Tibial artery (tissue), 4 donors: Measurements from ENCODE around the gene PPP2R1B.

Experiments used
- DNase-seq, 2 donors: peaks; one replicate each; pipeline ENCODE4 v3.0.0-alpha.2; 2019
- H3K27ac ChIP-seq, 2 donors: fragments of 200-600 bp; sonication (generic) in 1 of 2; 1 replicate in 1 of 2; 2 replicates in 1 of 2; pipeline ENCODE4 v1.5.1; 2018 to 2019; ENCODE audit warnings: mild to moderate bottlenecking in 1 of 2
- H3K27me3 ChIP-seq, 2 donors: fragments of 200-600 bp; sonication (generic) in 1 of 2; one replicate each; pipeline versions ENCODE4 v1.5.1 to v1.6.0; 2016 to 2019
- H3K36me3 ChIP-seq, 3 donors: fragments of 200-600 bp; sonication (generic) in 2 of 3; one replicate each; pipeline ENCODE4 v1.5.1; 2016 to 2019; ENCODE audit warnings: mild to moderate bottlenecking in 2 of 3
- H3K4me1 ChIP-seq, 4 donors: fragments of 200-600 bp; sonication (generic) in 2 of 4; 1 replicate in 3 of 4; 2 replicates in 1 of 4; pipeline ENCODE4 v1.5.1; 2016 to 2019
- H3K4me3 ChIP-seq, 2 donors: fragments of 200-600 bp; sonication (generic) in 1 of 2; 1 replicate in 1 of 2; 2 replicates in 1 of 2; pipeline ENCODE4 v1.5.1; 2018 to 2019; ENCODE audit warnings: mild to moderate bottlenecking in 2 of 2
- H3K9me3 ChIP-seq, 3 donors: fragments of 200-600 bp; sonication (generic) in 1 of 3; one replicate each; pipeline ENCODE4 v1.5.1; 2016 to 2019
- CTCF ChIP-seq, 2 experiments: fragments of 200-600 bp in 1 of 2; fragments of 450-650 bp in 1 of 2; IDR thresholded peaks; one replicate each; pipeline ENCODE4 v1.5.1; 2017 to 2019; ENCODE audit warnings: antibody characterized with exemption in 2 of 2, mild to moderate bottlenecking in 1 of 2, moderate library complexity in 1 of 2
- intact Hi-C: fragments of 100-400 bp; cut with DNase I; formaldehyde crosslinking; loops from one replicate; pipeline ENCODE4 v1.15.0; 2023; ENCODE audit warnings: low total_unique reads

The PPP2R1B gene

GRCh38 chr11:111702623-111703022, 63.6 kb downstream of the PPP2R1B start:
- intact Hi-C loops, result no loop called here
- Histone ChIP-seq H3K9me3 (no peaks in the 10 kb centered on the region), H3K36me3 (peaks cover 25 to 34% (median 34%) of the 10 kb centered on the region in 3 donors), H3K27me3 (no peaks in the 10 kb centered on the region), H3K4me3 (no peak overlapping the region), H3K27ac (no peak overlapping the region), H3K4me1 (no peaks in the 10 kb centered on the region)
- DNase-seq, result no peak
- no peak for TF ChIP-seq CTCF (IDR thresholded peaks at IDR 0.05)

GRCh38 chr11:111700162-111700561, 66.0 kb downstream of the PPP2R1B start:
- Histone ChIP-seq H3K36me3 (peaks cover 20 to 28% (median 20%) of the 10 kb centered on the region in 3 donors), H3K27ac (no peak overlapping the region), H3K4me3 (no peak overlapping the region), H3K9me3 (no peaks in the 10 kb centered on the region), H3K4me1 (peaks cover 0 to under 1% (median 0%) of the 10 kb centered on the region in 4 donors), H3K27me3 (no peaks in the 10 kb centered on the region)
- DNase-seq, result no peak
- intact Hi-C loops, result no loop called here
- no peak for TF ChIP-seq CTCF (IDR thresholded peaks at IDR 0.05)

- Histone ChIP-seq H3K27me3 (no peaks in the 10 kb centered on the region), H3K4me1 (peaks cover 0 to 5% (median 0%) of the 10 kb centered on the region in 4 donors), H3K36me3 (peaks cover 15 to 23% (median 15%) of the 10 kb centered on the region in 3 donors), H3K9me3 (no peaks in the 10 kb centered on the region), H3K27ac (no peak overlapping the region), H3K4me3 (no peak overlapping the region)
- intact Hi-C loops, result no loop called here
- DNase-seq, result no peak
- TF ChIP-seq CTCF (IDR thresholded peaks at IDR 0.05), result no peak
These were observed 66.5 kb downstream of the PPP2R1B start for GRCh38 chr11:111699579-111700156.

- intact Hi-C loops, result no loop called here
- Histone ChIP-seq H3K27me3 (no peaks in the 10 kb centered on the region), H3K36me3 (peaks cover 9 to 18% (median 11%) of the 10 kb centered on the region in 3 donors), H3K9me3 (no peaks in the 10 kb centered on the region), H3K27ac (no peak overlapping the region), H3K4me3 (no peak overlapping the region), H3K4me1 (peaks cover 0 to 5% (median 0%) of the 10 kb centered on the region in 4 donors)
- DNase-seq, result no peak
- TF ChIP-seq CTCF (IDR thresholded peaks at IDR 0.05), result no peak
These were observed 67.2 kb downstream of the PPP2R1B start for GRCh38 chr11:111698852-111699559.

- H3K27me3 ChIP-seq, result no peaks in the 10 kb centered on the region
- peaks cover 0 to 10% (median under 1%) of the 10 kb centered on the region in 3 donors for H3K36me3 ChIP-seq
- TF ChIP-seq CTCF (IDR thresholded peaks at IDR 0.05), result no peak
These were observed 68.2 kb downstream of the PPP2R1B start for GRCh38 chr11:111697933-111698371.

More at GRCh38 chr11:111697933-111698371, 68.2 kb downstream of the PPP2R1B start:
- intact Hi-C loops, result no loop called here
- Histone ChIP-seq H3K27ac (no peak overlapping the region), H3K4me1 (peaks cover 0 to 5% (median 0%) of the 10 kb centered on the region in 4 donors), H3K9me3 (no peaks in the 10 kb centered on the region), H3K4me3 (no peak overlapping the region)
- DNase-seq, result no peak
